GM18909 (cell line): ENCODE results near the gene REPS1.

Experiments used
- ATAC-seq: cut with Tn5 transposase; IDR thresholded peaks from one replicate; pipeline ENCODE4 v1.9.1; 2021; ENCODE audit warnings: mild to moderate bottlenecking; ENCODE audit not compliant: unreplicated experiment, poor library complexity

The REPS1 gene

GRCh38 chr6:138865480-138866109 is 122.5 kb downstream of the REPS1 start:
- no peak for ATAC-seq

GRCh38 chr6:138864343-138864890 is 123.6 kb downstream of the REPS1 start:
- ATAC-seq, result no peak

- ATAC-seq, result no peak
Measured at GRCh38 chr6:138863321-138863720, 124.7 kb downstream of the REPS1 start.

GRCh38 chr6:138862456-138862855 is 125.6 kb downstream of the REPS1 start:
- no peak for ATAC-seq

GRCh38 chr6:138857775-138858174 is 130.3 kb downstream of the REPS1 start:
- no peak for ATAC-seq

- ATAC-seq, result no peak
Measured at GRCh38 chr6:138856654-138857053, 131.4 kb downstream of the REPS1 start.
